H9 (cell line): ENCODE data around the gene SERPINA9. TPM values are rescaled to one million over a fixed set of nuclear protein-coding genes. Genes with fewer than 3 reads are reported as not detected.

Source experiments
- DNase-seq: peaks from one replicate; pipeline ENCODE4 v3.0.0-alpha.2; 2017
- H2AFZ ChIP-seq: one replicate; pipeline ENCODE4 v1.6.1; 2013; ENCODE audit warnings: mild to moderate bottlenecking, low read length, control low read depth, moderate library complexity
- H2AK5ac ChIP-seq: 2 replicates; pipeline ENCODE4 v1.6.1; 2013; ENCODE audit warnings: low read length, control low read depth, mixed read lengths; ENCODE audit not compliant: insufficient read length
- H2BK120ac ChIP-seq: one replicate; pipeline ENCODE4 v1.6.1; 2013; ENCODE audit warnings: low read depth, mild to moderate bottlenecking, low read length, control low read depth, inconsistent platforms; ENCODE audit not compliant: poor library complexity, severe bottlenecking
- H2BK12ac ChIP-seq: 2 replicates; pipeline ENCODE4 v1.6.1; 2013; ENCODE audit warnings: low read length, control low read depth, mixed read lengths, low read depth; ENCODE audit not compliant: insufficient read length
- H2BK15ac ChIP-seq: 2 replicates; pipeline ENCODE4 v1.6.1; 2013; ENCODE audit warnings: low read depth, low read length, control low read depth
- H2BK20ac ChIP-seq: one replicate; pipeline ENCODE4 v1.6.1; 2013; ENCODE audit warnings: low read depth, mild to moderate bottlenecking, low read length, control low read depth, inconsistent platforms; ENCODE audit not compliant: poor library complexity, severe bottlenecking
- H2BK5ac ChIP-seq: 2 replicates; pipeline ENCODE4 v1.6.1; 2013; ENCODE audit warnings: low read length, control low read depth, mixed read lengths; ENCODE audit not compliant: insufficient read length
- H3K14ac ChIP-seq: 2 replicates; pipeline ENCODE4 v1.6.1; 2013; ENCODE audit warnings: low read length, control low read depth; ENCODE audit not compliant: insufficient read depth
- H3K18ac ChIP-seq: 2 replicates; pipeline ENCODE4 v1.6.1; 2013; ENCODE audit warnings: low read depth, mild to moderate bottlenecking, mixed read lengths, low read length, control low read depth; ENCODE audit not compliant: insufficient read length
- H3K23ac ChIP-seq: 2 replicates; pipeline ENCODE4 v1.6.1; 2013; ENCODE audit warnings: low read length, control low read depth, mixed read lengths, low read depth; ENCODE audit not compliant: insufficient read length
- H3K23me2 ChIP-seq: 2 replicates; pipeline ENCODE4 v1.6.1; 2013; ENCODE audit warnings: low read depth, mild to moderate bottlenecking, mixed read lengths, low read length, control low read depth; ENCODE audit not compliant: insufficient read length, poor library complexity, severe bottlenecking
- H3K27ac ChIP-seq: 2 replicates; pipeline ENCODE4 v1.5.1; 2013; ENCODE audit warnings: low read length, control low read depth, mixed read lengths, low read depth; ENCODE audit not compliant: insufficient read length
- H3K27me3 ChIP-seq: 2 replicates; pipeline ENCODE4 v1.6.1; 2013; ENCODE audit warnings: low read length, control low read depth, inconsistent platforms; ENCODE audit not compliant: insufficient read depth
- H3K4ac ChIP-seq: 2 replicates; pipeline ENCODE4 v1.6.1; 2013; ENCODE audit warnings: low read depth, mild to moderate bottlenecking, control low read depth, inconsistent platforms, low read length, moderate library complexity
- H3K4me1 ChIP-seq: 2 replicates; pipeline ENCODE4 v1.6.1; 2013; ENCODE audit warnings: low read length, control low read depth, inconsistent platforms; ENCODE audit not compliant: insufficient read depth
- H3K4me2 ChIP-seq: 2 replicates; pipeline ENCODE4 v1.6.1; 2013; ENCODE audit warnings: low read length, control low read depth, mixed read lengths; ENCODE audit not compliant: insufficient read length, insufficient read depth
- H3K56ac ChIP-seq: 2 replicates; pipeline ENCODE4 v1.6.1; 2013; ENCODE audit warnings: low read depth, mild to moderate bottlenecking, mixed read lengths, low read length, control low read depth; ENCODE audit not compliant: insufficient read length
- H3K79me1 ChIP-seq: 2 replicates; pipeline ENCODE4 v1.6.1; 2013; ENCODE audit warnings: low read depth, mild to moderate bottlenecking, moderate library complexity, low read length, control low read depth, inconsistent platforms; ENCODE audit not compliant: insufficient read depth, poor library complexity, severe bottlenecking
- H3K79me2 ChIP-seq: 2 replicates; pipeline ENCODE4 v1.6.1; 2013; ENCODE audit warnings: low read length, control low read depth, inconsistent platforms; ENCODE audit not compliant: insufficient read depth
- H3K9ac ChIP-seq: 2 replicates; pipeline ENCODE4 v1.6.1; 2013; ENCODE audit warnings: low read length, control low read depth, mixed read lengths; ENCODE audit not compliant: insufficient read length; ENCODE audit errors: extremely low read depth
- H3K9me3 ChIP-seq: one replicate; pipeline ENCODE4 v1.6.1; 2013; ENCODE audit warnings: low read depth, low read length, inconsistent platforms; ENCODE audit not compliant: control insufficient read depth
- H3T11ph ChIP-seq: one replicate; pipeline ENCODE4 v1.6.1; 2013; ENCODE audit warnings: mild to moderate bottlenecking, low read length, control low read depth, inconsistent platforms
- H4K20me1 ChIP-seq: one replicate; pipeline ENCODE4 v1.6.1; 2013; ENCODE audit not compliant: control insufficient read depth, insufficient read length, insufficient read depth
- H4K5ac ChIP-seq: 2 replicates; pipeline ENCODE4 v1.6.1; 2013; ENCODE audit warnings: low read depth, mild to moderate bottlenecking, mixed read lengths, low read length, control low read depth; ENCODE audit not compliant: insufficient read length
- H4K8ac ChIP-seq: replicated peaks from 2 replicates; pipeline ENCODE4 v1.6.1; 2013; ENCODE audit warnings: low read length, control low read depth, mixed read lengths, low read depth; ENCODE audit not compliant: insufficient read length
- H4K91ac ChIP-seq: 2 replicates; pipeline ENCODE4 v1.6.1; 2013; ENCODE audit warnings: low read depth, mild to moderate bottlenecking, moderate library complexity, mixed read lengths, low read length, control low read depth; ENCODE audit not compliant: insufficient read length
- H3K27ac Mint-ChIP-seq, 3 experiments: 2 replicates in 2 of 3; 3 replicates in 1 of 3; pipeline ENCODE4 v1.8.0; 2020 to 2021; ENCODE audit warnings: mixed read lengths in 3 of 3, mild to moderate bottlenecking in 1 of 3, moderate library complexity in 1 of 3
- H3K27me3 Mint-ChIP-seq: 2 replicates; pipeline ENCODE4 v1.8.0; 2021; ENCODE audit warnings: low read depth, mild to moderate bottlenecking, moderate library complexity, mixed read lengths
- H3K36me3 Mint-ChIP-seq, 3 experiments: 2 replicates in 2 of 3; 3 replicates in 1 of 3; pipeline ENCODE4 v1.8.0; 2020 to 2021; ENCODE audit warnings: low read depth in 3 of 3, mixed read lengths in 3 of 3; ENCODE audit not compliant: insufficient read depth in 1 of 3
- H3K4me1 Mint-ChIP-seq, 2 experiments: 2 replicates each; pipeline ENCODE4 v1.8.0; 2020; ENCODE audit warnings: mixed read lengths in 2 of 2
- H3K4me3 Mint-ChIP-seq, 2 experiments: 2 replicates in 1 of 2; 3 replicates in 1 of 2; pipeline ENCODE4 v1.8.0; 2020 to 2021; ENCODE audit warnings: mild to moderate bottlenecking in 2 of 2, mixed read lengths in 2 of 2, moderate library complexity in 1 of 2
- H3K9me3 Mint-ChIP-seq, 2 experiments: 2 replicates in 1 of 2; 3 replicates in 1 of 2; pipeline ENCODE4 v1.8.0; 2020; ENCODE audit warnings: mild to moderate bottlenecking in 2 of 2, mixed read lengths in 2 of 2, moderate library complexity in 1 of 2
- WGBS: extraction: QIAGEN DNeasy Blood & Tissue Kit; methylation state at CpG from one replicate; pipeline ENCODE4 v1.1.7; 2013; ENCODE audit warnings: missing lambda C conversion rate, low lambda C conversion rate, mixed read lengths; ENCODE audit not compliant: insufficient read length; ENCODE audit errors: extremely low coverage; 5-methylcytosine and 5-hydroxymethylcytosine counted together
- total RNA-seq: library from RNA; stranded (reverse); gene quantifications from 2 replicates; pipeline ENCODE4 v1.2.1, GENCODE V29; 2021
- TF ChIP-seq, protein P1 (sequence below): fragments of 200-600 bp; sonication (generic); conservative IDR thresholded peaks from 3 replicates; pipeline ENCODE4 v1.8.0; 2021; ENCODE audit warnings: antibody characterized with exemption, mild to moderate bottlenecking

The SERPINA9 gene
- total RNA-seq, 1 experiment from 2014 or later: not detected

- H3T11ph ChIP-seq: no peak overlapping the region
- no peak overlapping the region for H4K91ac ChIP-seq
- Mint-ChIP-seq H3K36me3 (no peaks in the 10 kb centered on the region), H3K27ac (peak overlapping the region in 1 of 3 experiments; percentile 86; a peak in 1 of 7 replicates), H3K9me3 (no peaks in the 10 kb centered on the region), H3K4me1 (peaks cover 12 to 19% of the 10 kb centered on the region in 2 experiments), H3K4me3 (peak overlapping the region; percentile 61), H3K27me3 (no peaks in the 10 kb centered on the region; the same call in 1 of the 2 replicates)
- no peaks in the 10 kb centered on the region for H3K79me2 ChIP-seq
- no peak overlapping the region for H3K56ac ChIP-seq
- H4K20me1 ChIP-seq: no peaks in the 10 kb centered on the region
- peaks cover 4% of the 10 kb centered on the region; the same call in 1 of the 2 replicates for H3K4me1 ChIP-seq
- no peaks in the 10 kb centered on the region for H3K79me1 ChIP-seq
- H4K5ac ChIP-seq: no peak overlapping the region
- peak overlapping the region; percentile 32 for H2AFZ ChIP-seq
- no peak overlapping the region for H2BK5ac ChIP-seq
- H4K8ac ChIP-seq: no peak overlapping the region
- H3K9me3 ChIP-seq: no peaks in the 10 kb centered on the region
- H3K23me2 ChIP-seq: no peaks in the 10 kb centered on the region
- H3K14ac ChIP-seq: 0 out of 2 replicates have a peak overlapping the region, but pooled peaks have one; percentile 6
- H3K4ac ChIP-seq: no peak overlapping the region
- H2BK120ac ChIP-seq: no peak overlapping the region
- H3K4me2 ChIP-seq: peak overlapping the region; percentile 29
- H2AK5ac ChIP-seq: no peak overlapping the region
- no peak overlapping the region for H3K27ac ChIP-seq
- H3K18ac ChIP-seq: no peak overlapping the region
- H2BK20ac ChIP-seq: no peak overlapping the region
- no peak overlapping the region for H3K9ac ChIP-seq
- no peak overlapping the region for H2BK12ac ChIP-seq
- no peaks in the 10 kb centered on the region for H3K27me3 ChIP-seq
- H2BK15ac ChIP-seq: no peak overlapping the region
- no peak overlapping the region for H3K23ac ChIP-seq
- no CpG with 5 or more reads among the region's 26 CpGs for WGBS
- TF ChIP-seq, protein P1, sequence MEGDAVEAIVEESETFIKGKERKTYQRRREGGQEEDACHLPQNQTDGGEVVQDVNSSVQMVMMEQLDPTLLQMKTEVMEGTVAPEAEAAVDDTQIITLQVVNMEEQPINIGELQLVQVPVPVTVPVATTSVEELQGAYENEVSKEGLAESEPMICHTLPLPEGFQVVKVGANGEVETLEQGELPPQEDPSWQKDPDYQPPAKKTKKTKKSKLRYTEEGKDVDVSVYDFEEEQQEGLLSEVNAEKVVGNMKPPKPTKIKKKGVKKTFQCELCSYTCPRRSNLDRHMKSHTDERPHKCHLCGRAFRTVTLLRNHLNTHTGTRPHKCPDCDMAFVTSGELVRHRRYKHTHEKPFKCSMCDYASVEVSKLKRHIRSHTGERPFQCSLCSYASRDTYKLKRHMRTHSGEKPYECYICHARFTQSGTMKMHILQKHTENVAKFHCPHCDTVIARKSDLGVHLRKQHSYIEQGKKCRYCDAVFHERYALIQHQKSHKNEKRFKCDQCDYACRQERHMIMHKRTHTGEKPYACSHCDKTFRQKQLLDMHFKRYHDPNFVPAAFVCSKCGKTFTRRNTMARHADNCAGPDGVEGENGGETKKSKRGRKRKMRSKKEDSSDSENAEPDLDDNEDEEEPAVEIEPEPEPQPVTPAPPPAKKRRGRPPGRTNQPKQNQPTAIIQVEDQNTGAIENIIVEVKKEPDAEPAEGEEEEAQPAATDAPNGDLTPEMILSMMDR: peak; percentile 100
- peak; percentile 93 for DNase-seq
Observed at GRCh38 chr14:94485944-94486841, 10.2 kb upstream of the SERPINA9 start.
